Endothelial cell of umbilical vein (primary cell): ENCODE measurements around the gene IRS1. TPM values are rescaled to one million over a fixed set of nuclear protein-coding genes. Genes with fewer than 3 reads are reported as not detected.

Experiments
- BruUV-seq: library from RNA; stranded (reverse); fragments of 400-500 nt; replicated peaks from 2 replicates; lab custom pipeline; 2021; lab: Mats Ljungman, UMichigan
- CTCF ChIA-PET: fragments of 300-600, 350-600 bp; sonication (Branson Sonifier 250); formaldehyde crosslinking; loops from one replicate; lab custom pipeline; 2021; ENCODE audit warnings: antibody characterized with exemption, inconsistent platforms; lab: Charles Lee
- POLR2A ChIA-PET: fragments of 300-600, 350-600 bp; sonication (Branson Sonifier 250); formaldehyde crosslinking; loops from one replicate; lab custom pipeline; 2021; ENCODE audit warnings: antibody characterized with exemption, inconsistent platforms; lab: Charles Lee
- DNase-seq: peaks from one replicate; pipeline ENCODE4 v3.0.0-alpha.2; 2011; ENCODE audit warnings: low read depth, low spot score
- FAIRE-seq: peaks from 2 replicates; lab custom pipeline; 2011; peaks lifted over from hg19 to GRCh38; lab: Jason Lieb, UNC
- H2AFZ ChIP-seq: 2 replicates; pipeline ENCODE4 v1.6.0; 2012; ENCODE audit warnings: low read depth, low read length, control low read depth, inconsistent platforms
- H3K27ac ChIP-seq: 2 replicates; pipeline ENCODE4 v1.5.1; 2011; ENCODE audit warnings: low read depth, mild to moderate bottlenecking, control low read depth, low read length, moderate library complexity; ENCODE audit not compliant: insufficient read depth
- H3K27me3 ChIP-seq, 2 experiments: 2 replicates each; pipeline versions ENCODE4 v1.6.0 to v1.6.1; 2011; ENCODE audit warnings: low read length in 2 of 2, mixed read lengths in 1 of 2; ENCODE audit not compliant: control insufficient read depth in 2 of 2, insufficient read depth in 2 of 2
- H3K36me3 ChIP-seq, 2 experiments: 2 replicates in 1 of 2; 3 replicates in 1 of 2; pipeline ENCODE4 v1.5.1; 2011; ENCODE audit warnings: low read length in 2 of 2, mild to moderate bottlenecking in 1 of 2, moderate library complexity in 1 of 2; ENCODE audit not compliant: control insufficient read depth in 2 of 2, insufficient read depth in 2 of 2; ENCODE audit errors: extremely low read depth in 1 of 2
- H3K4me1 ChIP-seq: 3 replicates; pipeline ENCODE4 v1.5.1; 2011; ENCODE audit warnings: mild to moderate bottlenecking, low read length; ENCODE audit not compliant: control insufficient read depth, insufficient read depth; ENCODE audit errors: extremely low read depth
- H3K4me2 ChIP-seq: 2 replicates; pipeline ENCODE4 v1.6.1; 2011; ENCODE audit warnings: low read length, control low read depth, mixed read lengths; ENCODE audit not compliant: insufficient read depth
- H3K4me3 ChIP-seq, 3 experiments: fragments of 200-600 bp in 1 of 3; sonication (generic), shearing (Covaris generic) in 1 of 3; replicated peaks in 1 of 3; 2 replicates each; pipeline ENCODE4 v1.5.1; 2011 to 2016; ENCODE audit warnings: control low read depth in 3 of 3, low read length in 3 of 3, mild to moderate bottlenecking in 2 of 3, inconsistent platforms in 1 of 3, low read depth in 1 of 3, moderate library complexity in 1 of 3; ENCODE audit not compliant: insufficient read depth in 1 of 3
- H3K79me2 ChIP-seq: 2 replicates; pipeline ENCODE4 v1.6.0; 2012; ENCODE audit warnings: low read length, inconsistent platforms; ENCODE audit not compliant: control insufficient read depth, insufficient read depth
- H3K9ac ChIP-seq: replicated peaks from 2 replicates; pipeline ENCODE3; 2011; ENCODE audit warnings: low read length, control low read depth; ENCODE audit not compliant: insufficient read depth; ENCODE audit errors: extremely low read depth
- H3K9me1 ChIP-seq: replicated peaks from 3 replicates; pipeline ENCODE4 v1.6.0; 2011; ENCODE audit warnings: mild to moderate bottlenecking, low read length; ENCODE audit not compliant: control insufficient read depth, insufficient read depth; ENCODE audit errors: extremely low read depth
- H3K9me3 ChIP-seq: replicated peaks from 2 replicates; pipeline ENCODE4 v1.5.1; 2012; ENCODE audit warnings: low read length, inconsistent platforms; ENCODE audit not compliant: control insufficient read depth, insufficient read depth
- H4K20me1 ChIP-seq: replicated peaks from 2 replicates; pipeline ENCODE3; 2011; ENCODE audit warnings: mild to moderate bottlenecking, low read length; ENCODE audit not compliant: control insufficient read depth, insufficient read depth; ENCODE audit errors: extremely low read depth
- CTCF ChIP-seq, 2 donors: IDR thresholded peaks; 1 replicate in 1 of 2; 2 replicates in 1 of 2; pipeline ENCODE4 v1.5.1; 2011; ENCODE audit warnings: low read length in 2 of 2, mild to moderate bottlenecking in 2 of 2, moderate library complexity in 2 of 2, control low read depth in 1 of 2, inconsistent platforms in 1 of 2, low read depth in 1 of 2; ENCODE audit not compliant: insufficient read depth in 1 of 2; ENCODE audit errors: extremely low read depth in 1 of 2
- EZH2 ChIP-seq: IDR thresholded peaks from 2 replicates; pipeline ENCODE4 v1.6.1; 2012; ENCODE audit warnings: borderline replicate concordance, low read depth, mild to moderate bottlenecking, moderate library complexity, low read length, inconsistent platforms; ENCODE audit not compliant: severe bottlenecking
- GATA2 ChIP-seq: IDR thresholded peaks from 2 replicates; pipeline ENCODE4 v1.7.0; 2011; ENCODE audit warnings: low read depth, mild to moderate bottlenecking, moderate library complexity, mixed read lengths, low read length; ENCODE audit not compliant: insufficient read length, insufficient read depth
- JUN ChIP-seq: IDR thresholded peaks from 2 replicates; pipeline ENCODE4 v1.6.1; 2011; ENCODE audit warnings: borderline replicate concordance, low read depth; ENCODE audit not compliant: insufficient read length, insufficient read depth
- MAX ChIP-seq: IDR thresholded peaks from 2 replicates; pipeline ENCODE4 v1.6.1; 2011; ENCODE audit not compliant: insufficient read depth, insufficient read length
- MYC ChIP-seq: IDR thresholded peaks from one replicate; pipeline ENCODE4 v1.6.1; 2011; ENCODE audit warnings: mild to moderate bottlenecking, low read depth, low read length
- POLR2AphosphoS5 ChIP-seq: IDR thresholded peaks from 2 replicates; pipeline ENCODE4 v1.6.1; 2012; ENCODE audit warnings: low read depth, mild to moderate bottlenecking, control low read depth, low read length, moderate library complexity; ENCODE audit not compliant: insufficient read depth
- dilution Hi-C: fragments of 300-500 bp; cut with MboI; formaldehyde crosslinking; loops from one replicate; pipeline ENCODE4 v1.15.0; 2019; ENCODE audit warnings: low sequenced_read_pairs; ENCODE audit not compliant: extremely low pct_ligation_motif_present
- intact Hi-C: fragments of 100-400 bp; cut with micrococcal nuclease; formaldehyde crosslinking; loops from one replicate; pipeline ENCODE4 v1.10.0; 2022
- polyA plus RNA-seq, 4 experiments: library from polyadenylated mRNA; depleted of rRNA in 3 of 4; stranded (reverse) in 3 of 4; unstranded in 1 of 4; fragments of >200 nt; gene quantifications; 2 replicates each; pipeline versions ENCODE4 v1.2.1 to v1.2.3, GENCODE V29; 2011 to 2012; ENCODE audit warnings: missing spikeins in 1 of 4
- total RNA-seq: library from RNA; stranded (reverse); gene quantifications from 2 replicates; pipeline ENCODE4 v1.2.3, GENCODE V29; 2021

Gene IRS1
- total and polyA plus RNA-seq, 2 donors (not counting 3 experiments of a cell fraction or from before 2014, with no cell fraction given) = 0.10 to 0.11 TPM

- Histone ChIP-seq H3K9me3 (no peaks in the 10 kb centered on the region), H3K4me2 (no peak overlapping the region), H3K9me1 (no peaks in the 10 kb centered on the region), H3K9ac (no peak overlapping the region), H3K27ac (no peak overlapping the region), H3K4me3 (no peak overlapping the region), H3K27me3 (no peaks in the 10 kb centered on the region), H3K4me1 (no peaks in the 10 kb centered on the region), H3K36me3 (no peaks in the 10 kb centered on the region), H2AFZ (no peak overlapping the region), H4K20me1 (no peaks in the 10 kb centered on the region), H3K79me2 (no peaks in the 10 kb centered on the region)
- BruUV-seq = no TSS peak
- DNase-seq = no peak
- ChIA-PET POLR2A (no interaction called here), CTCF (no interaction called here)
- intact Hi-C loops = no loop called here
- no peak for FAIRE-seq
- TF ChIP-seq MAX (no peak), CTCF (IDR thresholded peaks at IDR 0.05; ENCODE audit: extremely low read depth in 1 of 2, insufficient read depth in 1 of 2, low read depth in 1 of 2, low read length in 2 of 2) (no peak), GATA2 (no peak), JUN (no peak), EZH2 (no peak), MYC (no peak), POLR2AphosphoS5 (no peak)
- dilution Hi-C loops = no loop called here
Measured at GRCh38 chr2:226763320-226763719, 36.3 kb downstream of the IRS1 start.
